HepG2 (cell line): ENCODE data around the gene ETV5. TPM values are rescaled to one million over a fixed set of nuclear protein-coding genes. Genes with fewer than 3 reads are reported as not detected.

Source experiments
- ATAC-seq: fragments of 200-7000 bp; cut with Tn5 transposase; 3 replicates; pipeline ENCODE4 v1.9.1; 2020; ENCODE audit warnings: mild to moderate bottlenecking, moderate library complexity
- BruUV-seq: library from RNA; stranded (reverse); fragments of 400-500 nt; replicated peaks from 2 replicates; lab custom pipeline; 2021; lab: Mats Ljungman, UMichigan
- CTCF ChIA-PET: fragments of 300-600 bp; formaldehyde crosslinking; extraction: SDS; loops from one replicate; lab custom pipeline; 2021; ENCODE audit warnings: low total read pairs, inconsistent platforms, low intra/inter-chr PET ratio; lab: Yijun Ruan, JAX
- POLR2A ChIA-PET: fragments of 350-600 bp; sonication (Branson Sonifier 250); formaldehyde crosslinking; loops from one replicate; lab custom pipeline; 2020; ENCODE audit warnings: antibody characterized with exemption, inconsistent platforms; lab: Yijun Ruan, JAX
- DNase-seq: peaks from one replicate; pipeline ENCODE4 v3.0.0-alpha.2; 2015; ENCODE audit warnings: low spot score
- FAIRE-seq: peaks from 3 replicates; lab custom pipeline; 2011; peaks lifted over from hg19 to GRCh38; lab: Jason Lieb, UNC
- H2AFZ ChIP-seq: one replicate; pipeline ENCODE4 v1.6.1; 2011; ENCODE audit warnings: low read length, inconsistent platforms
- H3K27ac ChIP-seq: fragments of 300-600 bp; 3 replicates; pipeline ENCODE4 v1.8.0; 2011; ENCODE audit warnings: mixed run types, mild to moderate bottlenecking, mixed read lengths, low read length, inconsistent platforms; ENCODE audit not compliant: insufficient read depth; ENCODE audit errors: extremely low read length
- H3K27me3 ChIP-seq, 2 experiments: fragments of 200-600 bp in 1 of 2; 2 replicates in 1 of 2; 3 replicates in 1 of 2; pipeline versions ENCODE4 v1.6.0 to v1.8.0; 2011; ENCODE audit warnings: low read length in 2 of 2, mild to moderate bottlenecking in 2 of 2, moderate library complexity in 2 of 2, inconsistent platforms in 1 of 2; ENCODE audit not compliant: insufficient read depth in 2 of 2, control insufficient read depth in 1 of 2
- H3K36me3 ChIP-seq, 2 experiments: fragments of 200-600 bp in 1 of 2; replicated peaks in 1 of 2; 2 replicates in 1 of 2; 3 replicates in 1 of 2; pipeline versions ENCODE4 v1.5.1 to v1.8.0; 2011; ENCODE audit warnings: low read length in 2 of 2, inconsistent platforms in 1 of 2; ENCODE audit not compliant: insufficient read depth in 2 of 2, control insufficient read depth in 1 of 2
- H3K4me1 ChIP-seq: 2 replicates; pipeline ENCODE4 v1.5.1; 2012; ENCODE audit warnings: low read length, inconsistent platforms; ENCODE audit not compliant: insufficient read depth
- H3K4me2 ChIP-seq: 2 replicates; pipeline ENCODE4 v1.6.0; 2011; ENCODE audit warnings: low read depth, low read length, inconsistent platforms
- H3K4me3 ChIP-seq, 3 experiments: fragments of 200-600 bp in 1 of 3; sonication (generic), shearing (Covaris generic) in 1 of 3; replicated peaks in 1 of 3; 2 replicates each; pipeline ENCODE4 v1.5.1; 2011 to 2016; ENCODE audit warnings: low read length in 3 of 3, inconsistent platforms in 2 of 3, low read depth in 2 of 3, mild to moderate bottlenecking in 2 of 3, control low read depth in 1 of 3, mixed read lengths in 1 of 3; ENCODE audit not compliant: insufficient read depth in 1 of 3
- H3K79me2 ChIP-seq: one replicate; pipeline ENCODE4 v1.6.1; 2011; ENCODE audit warnings: low read length, inconsistent platforms; ENCODE audit not compliant: insufficient read depth
- H3K9ac ChIP-seq: 2 replicates; pipeline ENCODE4 v1.6.0; 2011; ENCODE audit warnings: mild to moderate bottlenecking, low read depth, low read length, inconsistent platforms; ENCODE audit not compliant: insufficient read depth
- H3K9me3 ChIP-seq: 2 replicates; pipeline ENCODE4 v1.5.1; 2012; ENCODE audit warnings: mild to moderate bottlenecking, low read length
- H4K20me1 ChIP-seq: 2 replicates; pipeline ENCODE4 v1.6.0; 2011; ENCODE audit warnings: inconsistent platforms, mild to moderate bottlenecking, low read length, moderate library complexity; ENCODE audit not compliant: insufficient read depth
- ARID3A ChIP-seq: IDR thresholded peaks from 2 replicates; pipeline ENCODE4 v1.6.1; 2012; ENCODE audit warnings: low read depth, low read length, improper control_type of control experiment
- EED ChIP-seq: sonication (generic); formaldehyde crosslinking; IDR thresholded peaks from 2 replicates; pipeline ENCODE4 v1.5.0; 2020; ENCODE audit warnings: mild to moderate bottlenecking, missing genetic modification reagents
- FOXC1 ChIP-seq: sonication (generic); formaldehyde crosslinking; IDR thresholded peaks from 2 replicates; pipeline ENCODE4 v1.8.0; 2022; ENCODE audit warnings: mild to moderate bottlenecking, missing genetic modification reagents, borderline replicate concordance
- KAT8 ChIP-seq: IDR thresholded peaks from 2 replicates; pipeline ENCODE4 v1.6.1; 2016; ENCODE audit warnings: missing genetic modification reagents, missing compliant biosample characterization
- NFE2L2 ChIP-seq: fragments of 150-350 bp; IDR thresholded peaks from 2 replicates; pipeline ENCODE4 v1.6.1; 2014; ENCODE audit warnings: low read length
- ZBTB7B ChIP-seq: sonication (generic); formaldehyde crosslinking; IDR thresholded peaks from 2 replicates; pipeline ENCODE4 v1.4.0; 2020; ENCODE audit warnings: missing genetic modification reagents
- ZFX ChIP-seq: sonication (generic); formaldehyde crosslinking; IDR thresholded peaks from 2 replicates; pipeline ENCODE4 v1.4.0; 2020; ENCODE audit warnings: mild to moderate bottlenecking, low read depth, missing genetic modification reagents, moderate library complexity
- ZNF441 ChIP-seq: sonication (generic); formaldehyde crosslinking; IDR thresholded peaks from 2 replicates; pipeline ENCODE4 v1.7.0; 2021; ENCODE audit warnings: missing genetic modification reagents, borderline replicate concordance
- WGBS: methylation state at CpG from one replicate; pipeline ENCODE4 v1.1.6; 2017; ENCODE audit warnings: low lambda C conversion rate; 5-methylcytosine and 5-hydroxymethylcytosine counted together
- in situ Hi-C: cut with HindIII; loops from 2 replicates; pipeline ENCODE4 v1.10.0; 2017; ENCODE audit warnings: low pct_unique_long_range_greater_than_20kb; ENCODE audit not compliant: extremely low pct_ligation_motif_present
- intact Hi-C: fragments of 100-400 bp; cut with micrococcal nuclease; formaldehyde crosslinking; loops from one replicate; pipeline ENCODE4 v1.10.0; 2022; ENCODE audit not compliant: unreplicated experiment
- polyA plus RNA-seq, 8 experiments: library from polyadenylated mRNA; depleted of rRNA in 3 of 8; stranded (reverse) in 7 of 8; unstranded in 1 of 8; fragments of >200 nt; fragmentation: Illumina TruSeq in 4 of 8; extraction: Trizol in 4 of 8; gene quantifications; 2 replicates each; pipeline versions ENCODE4 v1.2.1 to v1.2.3, GENCODE V29; 2011 to 2016; ENCODE audit warnings: low read depth in 4 of 8, missing spikeins in 1 of 8, mixed read lengths in 1 of 8; ENCODE audit not compliant: insufficient read depth in 1 of 8
- total RNA-seq, 5 experiments: library from RNA; depleted of rRNA; stranded (reverse); fragments of >200 nt; fragmentation: Illumina TruSeq; extraction: Trizol; gene quantifications; 2 replicates each; pipeline ENCODE4 v1.2.3, GENCODE V29; 2016; ENCODE audit warnings: low read depth in 1 of 5

The ETV5 gene
- total and polyA plus RNA-seq, 2 of the 13 experiments (the other 11 are each of a cell fraction or from before 2014, with no cell fraction given) = 52.9 to 57.2 TPM

- TF ChIP-seq ARID3A (no peak), ZFX (CRISPR knock-in tag) (no peak), ZNF441 (CRISPR knock-in tag) (no peak), KAT8 (CRISPR knock-in tag) (no peak), EED (CRISPR knock-in tag) (no peak)
- TF ChIP-seq, all 625 proteins: peak for 0
Measured at GRCh38 chr3:186117521-186118134, 8.7 kb upstream of the ETV5 start (continued).

- DNase-seq = no peak
- H3K4me1 ChIP-seq = peaks cover 33% of the 10 kb centered on the region
- BruUV-seq = no TSS peak
- POLR2A ChIA-PET = no interaction called here
- no peak overlapping the region for H3K4me3 ChIP-seq
- H3K4me2 ChIP-seq = no peak overlapping the region
- H3K9ac ChIP-seq = no peak overlapping the region
- no peaks in the 10 kb centered on the region for H3K36me3 ChIP-seq
- CTCF ChIA-PET = no interaction called here
- no peak for TF ChIP-seq FOXC1 (CRISPR knock-in tag)
- no peak for TF ChIP-seq ZBTB7B (CRISPR knock-in tag)
- no peak for TF ChIP-seq NFE2L2
- H3K27ac ChIP-seq = no peak overlapping the region
- no peak for FAIRE-seq
- no peak overlapping the region for H2AFZ ChIP-seq
- in situ Hi-C loops (loop anchor here (10.0 kb wide), 1 partner anchor 129 kb away; no protein-coding TSS in a partner anchor), intact Hi-C loops (no loop called here)
- H3K27me3 ChIP-seq = peaks cover 0 to 6% of the 10 kb centered on the region in 2 experiments; a peak in 1 of 5 replicates
- no peaks in the 10 kb centered on the region for H3K79me2 ChIP-seq
- ATAC-seq = no peak
- H4K20me1 ChIP-seq = no peaks in the 10 kb centered on the region
- H3K9me3 ChIP-seq = no peaks in the 10 kb centered on the region
- WGBS = 79% methylated on average over 15 of the region's 15 CpGs
Measured at GRCh38 chr3:186115239-186115996, 6.5 kb upstream of the ETV5 start.
